ENCODE results near the gene EVL. TPM values are rescaled to one million over a fixed set of nuclear protein-coding genes. Genes with fewer than 3 reads are reported as not detected.

The EVL gene
- total and polyA plus RNA-seq, 2 of the 8 experiments (the other 6 are each of a cell fraction or from before 2014, with no cell fraction given) = 30.7 to 64.6 TPM

DNA sequence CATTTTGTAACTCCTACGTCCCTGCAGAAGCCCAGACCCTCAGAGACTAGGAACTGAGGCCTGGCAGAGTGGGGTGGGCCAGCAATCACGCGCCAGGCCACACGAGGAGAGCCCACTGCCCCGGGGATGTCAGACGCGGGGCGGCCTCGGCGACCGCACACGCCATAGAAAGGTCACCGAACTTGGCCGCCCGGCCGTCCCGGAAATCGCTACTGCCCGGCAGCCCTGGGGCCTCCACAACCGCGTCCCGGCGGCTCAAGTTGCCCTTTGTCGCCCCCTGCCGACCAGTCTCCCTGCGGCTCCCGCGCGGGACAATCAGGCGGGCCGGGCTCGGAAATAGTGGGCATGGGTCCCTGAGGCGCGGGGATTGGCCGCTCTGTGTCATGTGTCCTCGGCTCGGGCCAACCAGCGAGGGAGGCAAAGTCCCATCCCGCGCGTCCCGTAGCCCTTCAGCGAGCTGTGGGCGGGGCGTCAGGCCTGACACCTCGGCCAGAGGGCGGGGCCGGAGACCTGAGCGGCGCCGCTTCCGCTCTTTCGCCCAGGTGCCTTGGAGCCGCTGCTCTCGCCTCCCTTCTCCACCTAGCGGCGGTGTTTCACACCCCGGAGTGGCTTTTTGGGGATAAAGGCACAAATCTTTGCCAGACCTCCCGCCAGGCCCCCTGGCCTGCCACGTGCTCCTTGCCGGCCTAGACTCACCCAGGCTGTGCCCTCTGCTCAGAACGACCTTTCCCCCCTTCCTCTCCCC is 127.6 kb downstream of the EVL start:
- Histone ChIP-seq H3K14ac (ENCODE audit: insufficient read length) (no peak overlapping the region), H3K9ac (replicated peaks in 1 of 4; ENCODE audit: extremely low read depth in 1 of 4, low read depth in 3 of 4, low read length in 3 of 4) (peak overlapping the region in 2 of 4 experiments; percentile 42 to 48; a peak in 2 of 7 replicates), H2BK20ac (ENCODE audit: low read length) (no peak overlapping the region), H2AK5ac (ENCODE audit: low read depth, low read length) (no peak overlapping the region), H2BK5ac (ENCODE audit: low read depth, low read length) (peak overlapping the region; percentile 44; the same call in 1 of the 2 replicates), H3K36me3 (ENCODE audit: control insufficient read depth in 2 of 4, insufficient read depth in 4 of 4, low read length in 3 of 4) (no peaks in the 10 kb centered on the region), H4K91ac (replicated peaks; ENCODE audit: insufficient read length, low read length) (peak overlapping the region; percentile 37), H3K79me1 (ENCODE audit: low read depth, low read length) (no peaks in the 10 kb centered on the region), H3K4me2 (ENCODE audit: insufficient read depth in 1 of 2, low read depth in 2 of 2, low read length in 2 of 2) (peak overlapping the region in 1 of 2 experiments; percentile 66; a peak in 3 of 4 replicates), H3K9me3 (ENCODE audit: insufficient read depth in 2 of 2, low read depth in 1 of 2, low read length in 1 of 2) (no peaks in the 10 kb centered on the region), H2BK120ac (replicated peaks; ENCODE audit: low read depth, low read length) (no peak overlapping the region), H2BK15ac (ENCODE audit: low read length) (peak overlapping the region; percentile 61; the same call in 1 of the 2 replicates), H3K27me3 (replicated peaks in 1 of 4; ENCODE audit: control insufficient read depth in 3 of 4, extremely low read depth in 1 of 4, insufficient read depth in 3 of 4, low read length in 3 of 4) (no peaks in the 10 kb centered on the region), H2AFZ (ENCODE audit: low read length) (peak overlapping the region; percentile 58), H2BK12ac (ENCODE audit: low read depth, low read length) (peak overlapping the region; percentile 3; the same call in 1 of the 2 replicates), H3K23me2 (ENCODE audit: low read depth, low read length) (no peaks in the 10 kb centered on the region), H3K4me3 (ENCODE audit: extremely low read depth in 1 of 4, insufficient read depth in 2 of 4, low read depth in 3 of 4, low read length in 4 of 4) (peak overlapping the region in 3 of 4 experiments; percentile 29 to 45 (median 42); a peak in 6 of 8 replicates), H3K56ac (replicated peaks; ENCODE audit: insufficient read length, low read depth, low read length) (no peak overlapping the region), H3K79me2 (ENCODE audit: control insufficient read depth in 1 of 2, insufficient read depth in 2 of 2, low read length in 2 of 2) (no peaks in the 10 kb centered on the region), H3K4me1 (replicated peaks in 1 of 4; ENCODE audit: control insufficient read depth in 3 of 4, insufficient read depth in 4 of 4, low read length in 3 of 4) (peaks cover 4 to 12% (median 8%) of the 10 kb centered on the region in 4 experiments; a peak in 6 of 7 replicates), H4K5ac (ENCODE audit: insufficient read length, low read depth, low read length) (peak overlapping the region; percentile 45), H3K23ac (ENCODE audit: insufficient read length) (no peak overlapping the region), H3K18ac (ENCODE audit: extremely low read depth, low read length) (peak overlapping the region; percentile 99), H4K8ac (ENCODE audit: extremely low read depth, insufficient read depth, low read length) (peak overlapping the region; percentile 84), H4K20me1 (replicated peaks in 1 of 2; ENCODE audit: control insufficient read depth in 1 of 2, insufficient read depth in 2 of 2, low read length in 2 of 2) (no peaks in the 10 kb centered on the region), H3K27ac (ENCODE audit: low read depth, low read length) (no peak overlapping the region), H3K4ac (replicated peaks; ENCODE audit: insufficient read length, low read depth, low read length) (peak overlapping the region; percentile 44)
- CTCF ChIA-PET (ENCODE audit: partially characterized antibody) = interaction anchor here (0.6 to 3.8 kb wide), 32 partner anchors 10 to 446 kb away, joined by 3 to 30 read pairs (median 5); partner anchors contain the start of gene DEGS2
- 4% methylated on average over 47 of the region's 62 CpGs; no CpG with 5 or more reads in 1 of the 2 experiments for WGBS, 2 experiments (ENCODE audit: extremely low coverage in 1 of 2, insufficient coverage in 1 of 2, insufficient read length in 1 of 2, insufficient replicate concordance in 2 of 2, low coverage in 1 of 2, low lambda C conversion rate in 2 of 2, missing lambda C conversion rate in 1 of 2)
- POLR2A ChIA-PET (ENCODE audit: partially characterized antibody) = interaction anchor here (0.6 to 1.1 kb wide), 4 partner anchors 8 to 44 kb away, joined by 3 to 6 read pairs (median 4); no protein-coding TSS in a partner anchor
- peak; percentile 98 to 100 for DNase-seq (ENCODE audit: low read depth in 1 of 2, low spot score in 2 of 2)
- FAIRE-seq = no peak
- TF ChIP-seq, protein P1, sequence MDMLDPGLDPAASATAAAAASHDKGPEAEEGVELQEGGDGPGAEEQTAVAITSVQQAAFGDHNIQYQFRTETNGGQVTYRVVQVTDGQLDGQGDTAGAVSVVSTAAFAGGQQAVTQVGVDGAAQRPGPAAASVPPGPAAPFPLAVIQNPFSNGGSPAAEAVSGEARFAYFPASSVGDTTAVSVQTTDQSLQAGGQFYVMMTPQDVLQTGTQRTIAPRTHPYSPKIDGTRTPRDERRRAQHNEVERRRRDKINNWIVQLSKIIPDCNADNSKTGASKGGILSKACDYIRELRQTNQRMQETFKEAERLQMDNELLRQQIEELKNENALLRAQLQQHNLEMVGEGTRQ (IDR thresholded peaks at IDR 0.05; ENCODE audit: low read length) = peak; percentile 90
- TF ChIP-seq BCL11A (IDR thresholded peaks at IDR 0.05; ENCODE audit: low read depth in 2 of 2, low read length in 2 of 2) = no peak
- peak; percentile 50 for TF ChIP-seq KDM4A (IDR thresholded peaks at IDR 0.05; ENCODE audit: low read depth, low read length, severe bottlenecking)
- TF ChIP-seq GABPA (IDR thresholded peaks at IDR 0.05; ENCODE audit: borderline replicate concordance, insufficient read depth, low read length) = peak; percentile 46; the same call in 1 of the 2 replicates
- peak; percentile 30; the same call in 1 of the 2 replicates for TF ChIP-seq TBP (IDR thresholded peaks at IDR 0.05; ENCODE audit: low read depth, low read length)
- no peak; the same call in 1 of the 2 replicates for TF ChIP-seq BRCA1 (IDR thresholded peaks at IDR 0.05; ENCODE audit: low read depth, low read length)
- no peak for TF ChIP-seq SUZ12 (IDR thresholded peaks at IDR 0.05; ENCODE audit: low read length)
- peak; percentile 64; the same call in 1 of the 2 replicates for TF ChIP-seq SP1 (IDR thresholded peaks at IDR 0.05; ENCODE audit: low read depth, low read length)
- peak; percentile 78 for TF ChIP-seq ASH2L (IDR thresholded peaks at IDR 0.05; ENCODE audit: low read length)

Measured in H1 (cell line).